ENCODE results near the gene MYL10.
A peak's percentile ranks its signal among the peaks of the same experiment; 100 is the strongest.
"Not testable (repeated sequence)": the region's sequence is repeated elsewhere in the genome, so short reads cannot be mapped to it uniquely, and the experiment has no call there.

Gene MYL10

GRCh38 chr7:101617451-101618206 is 11.5 kb downstream of the MYL10 start:
- DNase-seq: no peak

GRCh38 chr7:101615446-101615845 is 13.7 kb downstream of the MYL10 start:
- no peak for DNase-seq

DNA sequence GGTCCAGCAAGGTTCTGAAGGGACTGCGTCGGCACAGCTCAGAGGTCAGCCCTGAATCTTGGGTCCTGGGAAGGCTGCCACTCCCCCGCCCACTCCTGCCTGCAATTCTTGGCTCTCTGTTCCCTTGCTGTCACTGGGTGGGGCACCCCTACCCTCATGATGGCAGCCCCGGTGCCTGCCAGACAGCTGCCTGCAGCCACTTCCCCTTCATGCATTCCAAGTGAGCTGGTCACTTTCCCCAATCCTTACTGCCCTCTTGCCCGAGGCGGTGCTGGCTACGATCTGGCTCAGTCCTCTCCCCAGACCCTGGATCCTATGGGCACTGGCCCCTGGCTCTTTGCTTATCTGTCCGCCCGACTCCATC is 14.2 kb downstream of the MYL10 start:
- no peak for DNase-seq

- no peak for DNase-seq
Measured at GRCh38 chr7:101614098-101614938, 14.8 kb downstream of the MYL10 start.

GRCh38 chr7:101612885-101613515 is 16.1 kb downstream of the MYL10 start:
- DNase-seq: no peak

DNA sequence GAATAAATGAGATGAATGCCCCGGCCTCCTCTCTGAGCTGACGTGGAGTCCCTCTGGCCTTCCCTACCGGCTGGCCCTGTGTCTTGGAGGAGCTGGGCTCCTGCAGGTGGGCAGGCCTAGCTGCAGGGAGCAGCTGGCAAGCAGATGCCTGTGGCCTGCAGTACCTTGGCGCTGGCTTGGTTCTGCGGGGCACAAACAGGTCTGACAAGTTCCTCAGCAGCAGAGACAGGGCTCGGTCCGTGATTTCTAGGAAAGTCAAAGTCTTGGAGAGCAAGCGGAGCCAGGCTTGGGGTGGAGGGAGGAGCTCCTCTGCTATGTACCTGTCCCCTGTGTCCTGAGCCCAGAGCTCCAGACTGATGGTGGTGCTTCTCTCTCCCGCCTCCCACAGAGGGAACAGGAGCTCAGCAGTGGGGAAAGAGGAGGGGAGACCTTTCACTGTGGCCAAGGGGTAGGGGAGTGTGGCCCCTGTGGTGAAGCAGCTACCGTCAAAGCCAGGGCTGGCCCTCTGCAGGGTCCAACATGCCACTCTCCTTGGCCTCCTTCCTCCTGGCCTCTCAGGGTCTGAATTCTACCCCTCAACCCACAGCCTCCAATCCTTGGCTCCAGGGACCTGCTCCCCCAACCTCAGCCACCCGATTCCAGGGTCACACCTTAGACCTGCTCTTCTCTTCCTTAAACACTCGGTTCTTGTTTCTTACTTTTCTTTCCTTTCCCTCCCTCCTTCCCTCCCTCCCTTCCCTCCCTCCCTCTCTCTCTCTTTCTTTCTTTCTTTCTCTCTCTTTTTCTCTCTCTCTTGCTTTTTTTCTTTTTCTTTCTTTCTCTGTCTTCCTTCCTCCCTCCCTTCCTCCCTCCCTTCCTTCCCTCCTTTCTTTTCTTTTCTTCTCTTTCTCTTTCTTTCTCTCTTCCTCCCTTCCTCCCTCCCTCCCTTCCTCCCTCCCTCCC is 20.1 kb downstream of the MYL10 start:
- no peak for DNase-seq

DNA sequence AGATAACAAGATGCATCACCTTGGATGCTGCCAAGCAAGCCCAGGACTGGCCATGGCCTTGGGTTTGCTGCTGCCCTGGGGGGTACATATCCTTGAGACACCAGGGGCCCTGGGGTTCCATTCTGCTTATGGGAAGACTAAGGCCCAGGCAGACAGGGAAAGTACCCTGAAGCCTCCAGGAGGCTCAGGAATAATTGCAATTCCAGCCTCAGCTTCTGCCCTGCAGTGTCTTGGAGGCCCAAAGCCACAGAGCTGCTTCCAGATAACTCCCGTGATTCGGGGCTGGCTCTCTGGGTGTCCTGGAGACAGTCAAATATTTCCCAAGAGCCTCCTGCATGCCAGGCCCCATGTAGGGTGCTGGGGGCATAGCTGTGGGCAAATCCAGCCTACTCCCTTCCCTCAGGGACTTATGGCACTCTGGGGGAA is 22.6 kb downstream of the MYL10 start:
- DNase-seq: no peak

- no peak for DNase-seq
Measured at GRCh38 chr7:101605611-101606497, 23.2 kb downstream of the MYL10 start.

GRCh38 chr7:101604934-101605332 is 24.2 kb downstream of the MYL10 start:
- not testable (repeated sequence) for DNase-seq

DNA sequence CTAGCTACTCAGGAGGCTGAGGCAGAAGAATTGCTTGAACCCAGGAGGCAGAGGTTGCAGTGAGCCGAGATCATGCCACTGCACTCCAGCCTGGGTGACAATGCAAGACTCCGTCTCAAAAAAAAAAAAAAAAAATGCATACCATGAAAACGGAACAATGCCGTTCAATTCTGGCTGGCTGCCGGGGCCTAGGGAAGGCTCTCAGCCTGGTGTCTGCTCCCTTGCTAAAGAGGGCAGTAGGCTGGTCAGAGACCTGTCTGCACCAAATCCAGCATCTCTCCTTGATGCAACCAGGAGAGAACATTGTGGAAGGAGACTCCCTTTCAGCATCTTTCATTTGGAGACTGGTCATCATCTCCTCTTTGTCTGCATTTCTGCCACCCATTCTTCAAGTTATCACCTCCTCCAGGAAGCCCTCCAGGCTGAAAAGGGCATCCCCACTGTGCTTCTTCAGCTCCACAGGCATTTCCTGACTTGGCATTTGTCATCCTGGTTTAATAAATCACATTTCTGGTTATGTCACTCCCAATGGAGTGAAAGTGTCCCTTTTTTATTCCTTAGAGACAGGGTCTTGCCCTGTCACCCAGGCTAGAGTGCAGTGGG is 24.7 kb downstream of the MYL10 start:
- no peak for DNase-seq

GRCh38 chr7:101602484-101603241 is 26.4 kb downstream of the MYL10 start:
- peak; percentile 71 for DNase-seq

DNA sequence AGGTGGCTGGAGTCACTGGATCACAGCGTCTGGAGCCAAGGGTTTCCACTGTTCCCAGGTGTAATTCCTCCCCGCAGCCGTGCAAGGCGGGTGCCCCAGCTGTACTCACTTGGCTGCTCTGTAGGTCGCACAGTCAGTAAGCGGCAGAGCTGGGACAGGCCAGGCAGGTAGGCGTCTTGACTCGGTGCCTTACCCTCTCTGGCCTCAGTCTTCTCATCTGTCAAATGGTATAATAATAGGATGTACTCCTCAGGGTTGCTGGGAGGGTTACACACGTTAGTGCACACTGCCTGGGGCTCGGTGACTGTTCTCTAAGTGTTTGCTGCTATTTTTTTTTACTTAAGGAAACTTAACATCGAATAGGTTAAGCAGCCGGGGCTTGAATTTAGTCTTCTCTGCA is 27.0 kb downstream of the MYL10 start:
- no peak for DNase-seq

DNA sequence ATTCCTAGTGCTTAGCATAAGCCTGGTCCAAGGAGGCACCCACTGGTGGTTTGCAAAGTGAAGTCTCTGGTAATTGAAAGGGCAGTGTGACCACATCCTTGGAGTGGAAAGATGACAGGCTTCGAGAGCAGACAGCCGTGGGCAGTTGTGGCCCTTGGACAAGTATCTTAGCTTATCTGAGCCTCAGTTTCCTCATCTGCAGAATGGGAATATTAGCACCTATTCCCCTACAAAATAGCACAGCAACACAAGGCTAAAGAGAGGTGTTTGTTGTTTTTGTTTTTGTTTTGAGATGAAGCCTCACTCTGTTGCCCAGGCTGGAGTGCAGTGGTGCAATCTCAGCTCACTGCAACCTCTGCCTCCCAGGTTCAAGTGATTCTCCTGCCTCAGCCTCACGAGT is 29.3 kb downstream of the MYL10 start:
- DNase-seq: no peak

DNA sequence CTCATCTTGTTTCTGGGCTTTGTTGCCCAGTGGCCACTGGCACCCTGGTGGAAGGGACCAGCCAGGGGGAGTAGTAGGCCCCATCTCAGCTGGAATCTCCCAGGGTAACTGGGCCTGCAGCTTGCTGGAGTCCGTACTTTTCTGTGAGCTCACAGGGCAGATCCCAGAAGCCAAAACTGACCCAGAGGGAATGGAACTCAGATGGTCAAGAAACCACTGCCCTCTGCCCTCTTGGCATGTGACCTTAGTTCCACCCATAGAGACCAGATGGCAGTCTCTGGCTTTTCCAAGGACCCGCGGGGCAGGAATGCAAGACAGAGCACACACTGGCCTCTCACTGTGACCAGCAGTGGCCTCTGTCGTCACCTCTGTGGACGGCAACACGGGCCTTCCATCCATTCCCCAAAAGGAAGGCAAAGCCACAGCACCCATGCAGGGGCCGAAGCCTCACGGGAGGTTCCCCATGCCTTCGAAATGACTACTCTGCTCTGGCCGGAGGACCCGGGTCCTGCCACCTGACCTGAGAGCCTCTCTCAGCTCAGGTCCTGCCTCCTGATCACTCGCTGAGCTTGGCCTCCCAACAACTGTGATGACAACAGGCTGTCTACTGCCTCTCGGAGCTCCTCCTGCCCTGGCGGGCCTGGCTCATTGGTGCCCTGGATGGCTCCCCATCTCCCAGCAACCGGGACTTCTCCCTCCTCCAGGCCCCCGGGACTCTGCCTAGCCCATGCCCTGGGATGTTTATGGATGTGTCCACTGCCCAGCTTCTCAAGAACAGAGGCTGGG is 29.9 kb downstream of the MYL10 start:
- no peak for DNase-seq

DNA sequence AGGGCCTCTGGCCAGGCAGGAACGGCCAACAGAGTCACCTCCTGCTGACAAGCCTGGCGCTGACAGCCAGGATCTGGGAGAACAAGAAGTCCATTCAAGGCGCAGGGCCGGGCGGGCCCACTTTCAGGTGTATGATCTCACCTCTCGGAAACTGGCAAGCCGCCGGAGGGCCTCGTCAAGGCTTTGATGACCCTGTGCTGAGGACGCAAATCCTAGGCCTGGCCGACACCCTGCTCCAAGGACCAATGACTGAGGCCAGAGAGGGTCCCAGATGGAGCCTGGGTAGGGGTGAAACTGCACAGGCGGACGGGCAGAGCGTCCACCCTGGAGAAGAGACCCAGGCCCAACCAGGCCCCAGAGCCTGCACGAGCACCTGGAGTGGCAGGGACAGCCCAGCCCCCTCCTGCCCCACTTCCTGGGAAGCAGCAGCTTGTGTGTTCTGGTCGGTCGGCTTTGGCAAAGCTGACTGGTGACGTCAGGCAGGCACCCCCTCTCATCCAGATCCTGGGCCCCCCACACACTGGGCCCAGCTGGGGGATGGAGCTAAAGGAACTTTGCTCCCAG is 30.6 kb downstream of the MYL10 start:
- DNase-seq: no peak

- no peak for DNase-seq
Measured at GRCh38 chr7:101597941-101598340, 31.2 kb downstream of the MYL10 start.

GRCh38 chr7:101596898-101597297 is 32.2 kb downstream of the MYL10 start:
- DNase-seq: no peak

DNA sequence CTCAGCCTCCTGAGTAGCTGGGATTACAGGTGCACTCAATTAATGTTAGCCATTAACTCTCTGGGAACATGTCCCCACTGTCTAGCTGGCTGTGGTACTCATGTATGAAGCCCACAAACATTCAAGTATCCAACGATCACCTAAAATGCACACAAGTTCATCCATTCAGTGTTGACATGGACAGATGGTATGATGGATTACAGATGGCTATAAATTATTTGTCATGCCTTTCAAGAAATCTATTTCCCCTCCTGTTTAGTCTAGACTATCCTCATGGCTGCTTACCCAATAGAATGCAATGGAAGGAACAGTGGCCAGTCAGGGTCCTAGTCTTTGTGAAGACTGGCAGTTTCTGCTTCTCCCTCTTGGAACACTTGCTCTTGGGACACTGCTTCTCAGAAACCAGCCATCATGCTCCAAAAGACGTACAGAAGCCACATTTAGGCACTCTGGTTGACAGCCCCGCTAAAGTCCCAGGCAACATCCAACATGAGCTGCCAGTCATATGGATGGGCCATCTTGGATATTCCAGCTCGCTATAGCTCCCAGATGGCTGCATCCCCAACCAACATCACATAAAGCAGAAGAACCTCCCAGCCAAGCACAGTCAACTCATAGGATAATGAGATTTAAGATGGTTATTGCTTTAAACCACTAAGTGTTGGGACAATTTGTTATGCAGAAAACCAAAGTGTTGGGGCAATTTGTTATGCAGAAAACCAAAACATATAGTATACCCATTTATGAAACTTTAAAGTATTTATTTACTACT is 33.1 kb downstream of the MYL10 start:
- no peak for DNase-seq
